Tibial nerve (tissue), 4 donors: Measurements from ENCODE around the gene PLA2G4A. TPM values are rescaled to one million over a fixed set of nuclear protein-coding genes. Genes with fewer than 3 reads are reported as not detected.

Experiments used
- DNase-seq, 2 donors: peaks; one replicate each; pipeline ENCODE4 v3.0.0-alpha.2; 2019; ENCODE audit warnings: low spot score in 2 of 2
- H3K27ac ChIP-seq, 4 donors: fragments of 200-600 bp; sonication (generic) in 3 of 4; one replicate each; pipeline ENCODE4 v1.5.1; 2017 to 2019; ENCODE audit warnings: mild to moderate bottlenecking in 1 of 4
- H3K27me3 ChIP-seq, 2 donors: fragments of 200-600 bp; sonication (generic) in 1 of 2; one replicate each; pipeline versions ENCODE4 v1.5.1 to v1.6.0; 2017 to 2019
- H3K36me3 ChIP-seq, 3 donors: fragments of 200-600 bp; sonication (generic); one replicate each; pipeline ENCODE4 v1.5.1; 2018 to 2019
- H3K4me1 ChIP-seq, 4 donors: fragments of 200-600 bp; sonication (generic) in 3 of 4; one replicate each; pipeline ENCODE4 v1.5.1; 2017 to 2019
- H3K4me3 ChIP-seq, 4 donors: fragments of 200-600 bp; sonication (generic) in 3 of 4; one replicate each; pipeline ENCODE4 v1.5.1; 2017 to 2019; ENCODE audit warnings: mild to moderate bottlenecking in 1 of 4, moderate library complexity in 1 of 4
- H3K9me3 ChIP-seq, 4 donors: fragments of 200-600 bp; sonication (generic) in 3 of 4; one replicate each; pipeline ENCODE4 v1.5.1; 2017 to 2019
- EP300 ChIP-seq, 2 donors: sonication (generic); formaldehyde crosslinking; IDR thresholded peaks; one replicate each; pipeline ENCODE4 v1.6.1; 2017; ENCODE audit warnings: antibody characterized with exemption in 2 of 2, mild to moderate bottlenecking in 1 of 2
- POLR2A ChIP-seq, 2 donors: fragments of 450-650 bp; IDR thresholded peaks; one replicate each; pipeline ENCODE4 v1.6.1; 2017; ENCODE audit warnings: antibody characterized with exemption in 2 of 2, mild to moderate bottlenecking in 2 of 2, moderate library complexity in 2 of 2
- WGBS, 2 donors: methylation state at CpG; one replicate each; pipeline ENCODE4 v1.1.5; 2018; 5-methylcytosine and 5-hydroxymethylcytosine counted together
- total RNA-seq, 4 donors: library from RNA; depleted of rRNA; stranded (reverse); fragments of >200 nt; gene quantifications; one replicate each; pipeline ENCODE4 v1.1.0, GENCODE V29; 2016
- TF ChIP-seq, protein P1 (sequence below), 5 experiments: fragments of 200-600 bp in 3 of 5; fragments of 450-650 bp in 2 of 5; sonication (generic) in 3 of 5; IDR thresholded peaks; one replicate each; pipeline ENCODE4 v1.5.1; 2016 to 2019; ENCODE audit warnings: antibody characterized with exemption in 5 of 5, mild to moderate bottlenecking in 3 of 5, moderate library complexity in 2 of 5

PLA2G4A gene
- total RNA-seq, 4 donors from 2014 or later: 3.7 to 7.2 (median 6.3) TPM

GRCh38 chr1:186869526-186870228 is 40.9 kb downstream of the PLA2G4A start:
- Histone ChIP-seq H3K36me3 (no peaks in the 10 kb centered on the region), H3K9me3 (no peaks in the 10 kb centered on the region), H3K4me3 (no peak overlapping the region), H3K27me3 (no peaks in the 10 kb centered on the region), H3K27ac (no peak overlapping the region), H3K4me1 (peaks cover 0 to 4% (median 0%) of the 10 kb centered on the region in 4 donors)
- WGBS, 2 donors: 50 to 53% methylated on average over 1 of the region's 1 CpG
- DNase-seq: no peak
- TF ChIP-seq, protein P1, sequence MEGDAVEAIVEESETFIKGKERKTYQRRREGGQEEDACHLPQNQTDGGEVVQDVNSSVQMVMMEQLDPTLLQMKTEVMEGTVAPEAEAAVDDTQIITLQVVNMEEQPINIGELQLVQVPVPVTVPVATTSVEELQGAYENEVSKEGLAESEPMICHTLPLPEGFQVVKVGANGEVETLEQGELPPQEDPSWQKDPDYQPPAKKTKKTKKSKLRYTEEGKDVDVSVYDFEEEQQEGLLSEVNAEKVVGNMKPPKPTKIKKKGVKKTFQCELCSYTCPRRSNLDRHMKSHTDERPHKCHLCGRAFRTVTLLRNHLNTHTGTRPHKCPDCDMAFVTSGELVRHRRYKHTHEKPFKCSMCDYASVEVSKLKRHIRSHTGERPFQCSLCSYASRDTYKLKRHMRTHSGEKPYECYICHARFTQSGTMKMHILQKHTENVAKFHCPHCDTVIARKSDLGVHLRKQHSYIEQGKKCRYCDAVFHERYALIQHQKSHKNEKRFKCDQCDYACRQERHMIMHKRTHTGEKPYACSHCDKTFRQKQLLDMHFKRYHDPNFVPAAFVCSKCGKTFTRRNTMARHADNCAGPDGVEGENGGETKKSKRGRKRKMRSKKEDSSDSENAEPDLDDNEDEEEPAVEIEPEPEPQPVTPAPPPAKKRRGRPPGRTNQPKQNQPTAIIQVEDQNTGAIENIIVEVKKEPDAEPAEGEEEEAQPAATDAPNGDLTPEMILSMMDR (IDR thresholded peaks at IDR 0.05): no peak
- TF ChIP-seq POLR2A (IDR thresholded peaks at IDR 0.05) (no peak), EP300 (IDR thresholded peaks at IDR 0.05) (no peak)

- H3K4me3 ChIP-seq: no peak overlapping the region
- H3K27ac ChIP-seq: no peak overlapping the region
- DNase-seq: no peak
- H3K36me3 ChIP-seq: no peaks in the 10 kb centered on the region
- H3K27me3 ChIP-seq: no peaks in the 10 kb centered on the region
- peaks cover 0 to 4% (median 0%) of the 10 kb centered on the region in 4 donors for H3K4me1 ChIP-seq
- H3K9me3 ChIP-seq: no peaks in the 10 kb centered on the region
- TF ChIP-seq POLR2A (IDR thresholded peaks at IDR 0.05): no peak
- TF ChIP-seq, protein P1 (IDR thresholded peaks at IDR 0.05): no peak
- no peak for TF ChIP-seq EP300 (IDR thresholded peaks at IDR 0.05)
- WGBS, 2 donors: 89 to 90% methylated on average over 1 of the region's 1 CpG
Measured at GRCh38 chr1:186871784-186872183, 43.0 kb downstream of the PLA2G4A start.

DNA sequence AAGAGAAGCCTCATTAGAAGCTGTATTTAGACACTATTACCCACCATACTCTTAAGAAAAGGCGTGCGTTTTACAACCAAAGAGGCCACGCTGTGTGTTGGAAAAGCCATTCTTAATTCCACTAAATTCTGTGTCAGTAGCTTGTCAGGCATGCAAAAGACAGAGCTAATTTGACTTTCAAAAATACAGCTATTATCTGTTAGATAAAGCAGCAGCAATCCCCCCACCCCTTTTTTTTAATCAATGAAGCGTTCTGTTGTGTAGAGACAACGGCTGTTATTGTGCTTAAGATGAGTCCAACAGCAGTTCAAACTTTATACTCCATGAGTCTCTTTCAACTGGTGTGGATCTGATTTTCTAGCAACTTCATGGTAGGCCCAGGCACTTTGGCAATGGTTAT is 43.5 kb downstream of the PLA2G4A start:
- no peak overlapping the region for H3K27ac ChIP-seq
- no peaks in the 10 kb centered on the region for H3K27me3 ChIP-seq
- DNase-seq: no peak
- no peaks in the 10 kb centered on the region for H3K36me3 ChIP-seq
- no peak for TF ChIP-seq POLR2A (IDR thresholded peaks at IDR 0.05)
- TF ChIP-seq EP300 (IDR thresholded peaks at IDR 0.05): no peak
- TF ChIP-seq, protein P1 (IDR thresholded peaks at IDR 0.05): no peak
- no peaks in the 10 kb centered on the region for H3K9me3 ChIP-seq
- peaks cover 0 to 4% (median 0%) of the 10 kb centered on the region in 4 donors for H3K4me1 ChIP-seq
- H3K4me3 ChIP-seq: no peak overlapping the region
- WGBS, 2 donors: 53 to 54% methylated on average over 5 of the region's 5 CpGs

- H3K36me3 ChIP-seq: no peaks in the 10 kb centered on the region
- no peak for TF ChIP-seq POLR2A (IDR thresholded peaks at IDR 0.05)
- no peak for TF ChIP-seq EP300 (IDR thresholded peaks at IDR 0.05)
- TF ChIP-seq, protein P1 (IDR thresholded peaks at IDR 0.05): no peak
- H3K27ac ChIP-seq: no peak overlapping the region
- 48 to 69% methylated on average over 1 of the region's 1 CpG for WGBS, 2 donors
- no peak for DNase-seq
- H3K4me3 ChIP-seq: no peak overlapping the region
- H3K27me3 ChIP-seq: no peaks in the 10 kb centered on the region
- peaks cover 0 to 4% (median 0%) of the 10 kb centered on the region in 4 donors for H3K4me1 ChIP-seq
- no peaks in the 10 kb centered on the region for H3K9me3 ChIP-seq
Measured at GRCh38 chr1:186873687-186874086, 44.9 kb downstream of the PLA2G4A start.

- TF ChIP-seq, protein P1 (IDR thresholded peaks at IDR 0.05): no peak
- TF ChIP-seq EP300 (IDR thresholded peaks at IDR 0.05) (no peak), POLR2A (IDR thresholded peaks at IDR 0.05) (no peak)
- peaks cover 0 to 9% (median 0%) of the 10 kb centered on the region in 4 donors for H3K4me1 ChIP-seq
- no peaks in the 10 kb centered on the region for H3K27me3 ChIP-seq
- 69 to 70% methylated on average over 12 of the region's 12 CpGs for WGBS, 2 donors
- no peaks in the 10 kb centered on the region for H3K9me3 ChIP-seq
- H3K4me3 ChIP-seq: no peak overlapping the region
- no peak for DNase-seq
- H3K36me3 ChIP-seq: no peaks in the 10 kb centered on the region
- H3K27ac ChIP-seq: no peak overlapping the region
Measured at GRCh38 chr1:186875896-186876835, 47.4 kb downstream of the PLA2G4A start.
